Nephron progenitor cell (in vitro differentiated cells): ENCODE data around the gene PTPRD.
"Not testable (repeated sequence)": the region's sequence is repeated elsewhere in the genome, so short reads cannot be mapped to it uniquely, and the experiment has no call there.

Source experiments
- DNase-seq: peaks from one replicate; pipeline ENCODE4 v3.0.0; 2021
- H3K27ac Mint-ChIP-seq: 2 replicates; pipeline ENCODE4 v1.8.0; 2021; ENCODE audit warnings: mild to moderate bottlenecking, moderate library complexity, mixed read lengths
- H3K27me3 Mint-ChIP-seq: 2 replicates; pipeline ENCODE4 v1.8.0; 2021; ENCODE audit warnings: mild to moderate bottlenecking, low read depth, mixed read lengths; ENCODE audit not compliant: poor library complexity
- H3K36me3 Mint-ChIP-seq: 2 replicates; pipeline ENCODE4 v1.8.0; 2021; ENCODE audit warnings: low read depth, mixed read lengths
- H3K4me1 Mint-ChIP-seq: 2 replicates; pipeline ENCODE4 v1.8.0; 2021; ENCODE audit warnings: mixed read lengths
- H3K4me3 Mint-ChIP-seq: 2 replicates; pipeline ENCODE4 v1.8.0; 2021; ENCODE audit warnings: mild to moderate bottlenecking, moderate library complexity, mixed read lengths
- H3K9me3 Mint-ChIP-seq: 2 replicates; pipeline ENCODE4 v1.8.0; 2021; ENCODE audit warnings: mild to moderate bottlenecking, moderate library complexity, mixed read lengths
- CTCF ChIP-seq: fragments of 200-600 bp; sonication (generic); IDR thresholded peaks from 2 replicates; pipeline ENCODE4 v1.5.0; 2021; ENCODE audit warnings: antibody characterized with exemption

The PTPRD gene

DNA sequence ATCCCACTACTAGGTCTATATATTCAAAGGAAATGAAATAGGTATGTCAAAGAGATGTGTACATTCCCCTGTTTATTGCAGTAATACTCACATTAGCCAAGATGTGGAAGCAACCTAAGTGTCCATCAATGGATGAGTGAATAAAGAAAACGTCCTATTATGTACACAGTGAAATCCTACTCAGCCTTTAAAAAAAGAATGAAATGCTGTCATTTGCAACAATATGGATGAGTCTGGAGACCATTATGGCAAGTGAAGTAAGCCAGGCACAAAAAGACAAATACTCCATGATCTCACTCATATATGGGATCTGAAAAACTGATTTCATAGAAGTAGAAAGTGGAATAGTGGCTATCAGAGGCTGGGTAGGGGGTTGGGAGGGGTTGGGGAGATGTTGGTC is 1904.1 kb downstream of the PTPRD start:
- peaks cover 31% of the 10 kb centered on the region for H3K4me1 Mint-ChIP-seq
- peaks cover 22% of the 10 kb centered on the region for H3K36me3 Mint-ChIP-seq
- peaks cover 4% of the 10 kb centered on the region for H3K27me3 Mint-ChIP-seq
- no peak overlapping the region for H3K27ac Mint-ChIP-seq
- peaks cover 3% of the 10 kb centered on the region for H3K9me3 Mint-ChIP-seq
- DNase-seq = no peak
- TF ChIP-seq CTCF = no peak
- H3K4me3 Mint-ChIP-seq = no peak overlapping the region

- peaks cover 31% of the 10 kb centered on the region for H3K4me1 Mint-ChIP-seq
- H3K36me3 Mint-ChIP-seq = peaks cover 12% of the 10 kb centered on the region
- no peak for TF ChIP-seq CTCF
- no peak for DNase-seq
- peaks cover 4% of the 10 kb centered on the region for H3K27me3 Mint-ChIP-seq
- H3K9me3 Mint-ChIP-seq = no peaks in the 10 kb centered on the region
- peak overlapping the region; percentile 32 for H3K27ac Mint-ChIP-seq
- H3K4me3 Mint-ChIP-seq = no peak overlapping the region
These were observed 1905.8 kb downstream of the PTPRD start for GRCh38 chr9:8706998-8707397.

- Mint-ChIP-seq H3K9me3 (no peaks in the 10 kb centered on the region), H3K4me3 (no peak overlapping the region), H3K27ac (peak overlapping the region; percentile 32), H3K4me1 (peaks cover 31% of the 10 kb centered on the region), H3K36me3 (peaks cover 17% of the 10 kb centered on the region), H3K27me3 (peaks cover 4% of the 10 kb centered on the region)
- DNase-seq = no peak
- no peak for TF ChIP-seq CTCF
These were observed 1906.3 kb downstream of the PTPRD start for GRCh38 chr9:8706531-8706930.

DNA sequence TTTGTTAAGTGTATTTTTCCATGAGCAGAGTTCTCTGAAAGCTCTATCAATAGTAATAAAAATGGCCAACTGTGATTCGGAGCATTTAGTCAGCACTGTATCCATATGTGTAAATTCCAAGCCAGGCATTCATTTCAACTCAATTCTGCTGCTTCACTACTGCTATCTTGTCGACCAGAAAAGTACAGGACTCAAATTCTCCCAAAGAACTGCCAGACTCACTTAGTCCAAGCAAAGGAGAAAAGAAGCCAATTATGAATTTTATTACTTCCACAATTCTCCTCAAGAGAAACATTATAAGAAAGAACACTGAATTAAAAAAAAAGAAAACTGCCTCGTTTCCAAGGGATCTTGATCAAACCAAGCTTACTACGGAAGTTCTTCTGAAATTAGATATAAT is 1906.9 kb downstream of the PTPRD start:
- H3K27ac Mint-ChIP-seq = no peak overlapping the region
- H3K27me3 Mint-ChIP-seq = peaks cover 4% of the 10 kb centered on the region
- H3K4me1 Mint-ChIP-seq = peaks cover 31% of the 10 kb centered on the region
- H3K9me3 Mint-ChIP-seq = no peaks in the 10 kb centered on the region
- no peak for DNase-seq
- TF ChIP-seq CTCF = no peak
- H3K36me3 Mint-ChIP-seq = peaks cover 18% of the 10 kb centered on the region
- no peak overlapping the region for H3K4me3 Mint-ChIP-seq

- peaks cover 18% of the 10 kb centered on the region for H3K36me3 Mint-ChIP-seq
- TF ChIP-seq CTCF = no peak
- DNase-seq = no peak
- H3K4me3 Mint-ChIP-seq = no peak overlapping the region
- H3K9me3 Mint-ChIP-seq = no peaks in the 10 kb centered on the region
- H3K27ac Mint-ChIP-seq = no peak overlapping the region
- peaks cover 31% of the 10 kb centered on the region for H3K4me1 Mint-ChIP-seq
- H3K27me3 Mint-ChIP-seq = peaks cover 4% of the 10 kb centered on the region
These were observed 1908.9 kb downstream of the PTPRD start for GRCh38 chr9:8703904-8704303.

DNA sequence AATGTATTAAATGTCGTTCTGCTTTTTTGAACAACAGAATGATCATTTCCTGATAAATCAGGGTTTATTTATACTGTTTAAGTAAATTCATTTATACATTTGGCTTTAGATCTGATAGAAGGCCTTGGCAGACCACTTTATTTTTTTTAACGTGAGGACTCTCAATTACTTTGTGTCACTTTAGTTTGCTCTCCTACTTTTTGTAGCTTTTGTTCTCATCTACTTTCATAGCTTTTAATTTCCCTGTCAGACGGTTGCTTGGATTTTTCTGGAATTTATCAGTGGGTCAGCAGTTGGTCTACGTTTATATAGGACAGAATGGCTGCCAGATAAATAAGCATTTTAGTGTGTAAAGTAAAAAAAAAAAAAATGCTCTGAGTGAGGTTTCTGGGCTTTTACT is 1910.9 kb downstream of the PTPRD start:
- DNase-seq = no peak
- H3K9me3 Mint-ChIP-seq = no peaks in the 10 kb centered on the region
- peaks cover 18% of the 10 kb centered on the region for H3K36me3 Mint-ChIP-seq
- H3K4me1 Mint-ChIP-seq = peaks cover 20% of the 10 kb centered on the region
- peaks cover 4% of the 10 kb centered on the region for H3K27me3 Mint-ChIP-seq
- peak overlapping the region; percentile 13 for H3K27ac Mint-ChIP-seq
- no peak for TF ChIP-seq CTCF
- no peak overlapping the region for H3K4me3 Mint-ChIP-seq

GRCh38 chr9:8697565-8697964 is 1915.2 kb downstream of the PTPRD start:
- DNase-seq, H3K4me3 Mint-ChIP-seq, H3K27me3 Mint-ChIP-seq, H3K9me3 Mint-ChIP-seq, H3K27ac Mint-ChIP-seq: not testable (repeated sequence)
- Mint-ChIP-seq H3K4me1 (peaks cover 24% of the 10 kb centered on the region), H3K36me3 (peaks cover 18% of the 10 kb centered on the region)
